ENCODE measurements around the gene SHB. TPM values are rescaled to one million over a fixed set of nuclear protein-coding genes. Genes with fewer than 3 reads are reported as not detected.

Gene SHB
- polyA plus RNA-seq, 4 donors, result 8.9 to 22.2 (median 14.0) TPM

GRCh38 chr9:38062498-38063362 lies 6.3 kb downstream of the SHB start:
- WGBS, 3 donors, result 68 to 74% (median 71%) methylated on average over 12 of the region's 12 CpGs
- DNase-seq (peak; percentile 54 to 61), FAIRE-seq (no peak)
- Histone ChIP-seq H3K9me3 (ENCODE audit: control insufficient read depth in 2 of 2, insufficient read depth in 1 of 2, low read depth in 1 of 2, low read length in 1 of 2) (peaks cover 0 to 5% of the 10 kb centered on the region in 2 donors), H3K4me1 (ENCODE audit: control insufficient read depth in 3 of 3, insufficient read depth in 2 of 3, low read depth in 1 of 3, low read length in 2 of 3) (peaks cover 7 to 52% (median 13%) of the 10 kb centered on the region in 3 donors), H3K27ac (ENCODE audit: low read depth in 1 of 3, low read length in 2 of 3) (peak overlapping the region; percentile 17 to 67 (median 24)), H3K4me3 (ENCODE audit: low read depth in 1 of 3, low read length in 3 of 3) (no peak overlapping the region), H3K36me3 (ENCODE audit: control insufficient read depth in 3 of 3, insufficient read depth in 2 of 3, low read depth in 1 of 3, low read length in 3 of 3) (peaks cover 0 to 56% (median 0%) of the 10 kb centered on the region in 3 donors), H3K27me3 (ENCODE audit: control insufficient read depth in 3 of 3, insufficient read depth in 3 of 3, low read length in 3 of 3) (no peaks in the 10 kb centered on the region)

- no peaks in the 10 kb centered on the region for H3K27me3 ChIP-seq (ENCODE audit: control insufficient read depth in 3 of 3, insufficient read depth in 3 of 3, low read length in 3 of 3)
- 87 to 95% (median 91%) methylated on average over 3 of the region's 3 CpGs for WGBS, 3 donors
- no peak overlapping the region for H3K4me3 ChIP-seq (ENCODE audit: low read depth in 1 of 3, low read length in 3 of 3)
- peaks cover 0 to 60% (median 0%) of the 10 kb centered on the region in 3 donors for H3K36me3 ChIP-seq (ENCODE audit: control insufficient read depth in 3 of 3, insufficient read depth in 2 of 3, low read depth in 1 of 3, low read length in 3 of 3)
- peak overlapping the region in 1 of 3 donors; percentile 57 for H3K27ac ChIP-seq (ENCODE audit: low read depth in 1 of 3, low read length in 2 of 3)
- H3K4me1 ChIP-seq (ENCODE audit: control insufficient read depth in 3 of 3, insufficient read depth in 2 of 3, low read depth in 1 of 3, low read length in 2 of 3), result peaks cover 7 to 52% (median 13%) of the 10 kb centered on the region in 3 donors
- peaks cover 0 to 5% of the 10 kb centered on the region in 2 donors for H3K9me3 ChIP-seq (ENCODE audit: control insufficient read depth in 2 of 2, insufficient read depth in 1 of 2, low read depth in 1 of 2, low read length in 1 of 2)
- FAIRE-seq (no peak), DNase-seq (no peak)
Observed at GRCh38 chr9:38062106-38062497, 6.9 kb downstream of the SHB start.

GRCh38 chr9:38061326-38061977 lies 7.6 kb downstream of the SHB start:
- WGBS, 3 donors, result 67 to 82% (median 73%) methylated on average over 6 of the region's 6 CpGs
- FAIRE-seq, result no peak
- Histone ChIP-seq H3K9me3 (ENCODE audit: control insufficient read depth in 2 of 2, insufficient read depth in 1 of 2, low read depth in 1 of 2, low read length in 1 of 2) (peaks cover 0 to 5% of the 10 kb centered on the region in 2 donors), H3K4me3 (ENCODE audit: low read depth in 1 of 3, low read length in 3 of 3) (no peak overlapping the region), H3K36me3 (ENCODE audit: control insufficient read depth in 3 of 3, insufficient read depth in 2 of 3, low read depth in 1 of 3, low read length in 3 of 3) (peaks cover 0 to 59% (median 0%) of the 10 kb centered on the region in 3 donors), H3K27me3 (ENCODE audit: control insufficient read depth in 3 of 3, insufficient read depth in 3 of 3, low read length in 3 of 3) (no peaks in the 10 kb centered on the region), H3K4me1 (ENCODE audit: control insufficient read depth in 3 of 3, insufficient read depth in 2 of 3, low read depth in 1 of 3, low read length in 2 of 3) (peaks cover 7 to 51% (median 13%) of the 10 kb centered on the region in 3 donors), H3K27ac (ENCODE audit: low read depth in 1 of 3, low read length in 2 of 3) (peak overlapping the region in 1 of 3 donors; percentile 57)
- DNase-seq, result peak in 1 of 2 donors; percentile 35

GRCh38 chr9:38060681-38061080 lies 8.3 kb downstream of the SHB start:
- DNase-seq, result no peak
- H3K4me1 ChIP-seq (ENCODE audit: control insufficient read depth in 3 of 3, insufficient read depth in 2 of 3, low read depth in 1 of 3, low read length in 2 of 3), result peaks cover 0 to 44% (median 13%) of the 10 kb centered on the region in 3 donors
- peaks cover 0 to 5% of the 10 kb centered on the region in 2 donors for H3K9me3 ChIP-seq (ENCODE audit: control insufficient read depth in 2 of 2, insufficient read depth in 1 of 2, low read depth in 1 of 2, low read length in 1 of 2)
- no peaks in the 10 kb centered on the region for H3K27me3 ChIP-seq (ENCODE audit: control insufficient read depth in 3 of 3, insufficient read depth in 3 of 3, low read length in 3 of 3)
- no peak for FAIRE-seq
- no peak overlapping the region for H3K27ac ChIP-seq (ENCODE audit: low read depth in 1 of 3, low read length in 2 of 3)
- peaks cover 0 to 55% (median 0%) of the 10 kb centered on the region in 3 donors for H3K36me3 ChIP-seq (ENCODE audit: control insufficient read depth in 3 of 3, insufficient read depth in 2 of 3, low read depth in 1 of 3, low read length in 3 of 3)
- 82 to 85% (median 82%) methylated on average over 3 of the region's 3 CpGs for WGBS, 3 donors
- no peak overlapping the region for H3K4me3 ChIP-seq (ENCODE audit: low read depth in 1 of 3, low read length in 3 of 3)

GRCh38 chr9:38059233-38059936 lies 9.6 kb downstream of the SHB start:
- Histone ChIP-seq H3K27me3 (ENCODE audit: control insufficient read depth in 3 of 3, insufficient read depth in 3 of 3, low read length in 3 of 3) (no peaks in the 10 kb centered on the region), H3K4me1 (ENCODE audit: control insufficient read depth in 3 of 3, insufficient read depth in 2 of 3, low read depth in 1 of 3, low read length in 2 of 3) (peaks cover 0 to 32% (median 11%) of the 10 kb centered on the region in 3 donors), H3K4me3 (ENCODE audit: low read depth in 1 of 3, low read length in 3 of 3) (no peak overlapping the region), H3K36me3 (ENCODE audit: control insufficient read depth in 3 of 3, insufficient read depth in 2 of 3, low read depth in 1 of 3, low read length in 3 of 3) (peaks cover 0 to 50% (median 0%) of the 10 kb centered on the region in 3 donors), H3K27ac (ENCODE audit: low read depth in 1 of 3, low read length in 2 of 3) (peak overlapping the region in 1 of 3 donors; percentile 73), H3K9me3 (ENCODE audit: control insufficient read depth in 2 of 2, insufficient read depth in 1 of 2, low read depth in 1 of 2, low read length in 1 of 2) (peaks cover 0 to 5% of the 10 kb centered on the region in 2 donors)
- DNase-seq, result no peak
- FAIRE-seq, result no peak
- 85 to 92% (median 91%) methylated on average over 14 of the region's 14 CpGs for WGBS, 3 donors

- FAIRE-seq, result no peak
- Histone ChIP-seq H3K4me1 (ENCODE audit: control insufficient read depth in 3 of 3, insufficient read depth in 2 of 3, low read depth in 1 of 3, low read length in 2 of 3) (peaks cover 0 to 24% (median 11%) of the 10 kb centered on the region in 3 donors), H3K4me3 (ENCODE audit: low read depth in 1 of 3, low read length in 3 of 3) (no peak overlapping the region), H3K36me3 (ENCODE audit: control insufficient read depth in 3 of 3, insufficient read depth in 2 of 3, low read depth in 1 of 3, low read length in 3 of 3) (peaks cover 0 to 51% (median 0%) of the 10 kb centered on the region in 3 donors), H3K27ac (ENCODE audit: low read depth in 1 of 3, low read length in 2 of 3) (peak overlapping the region in 1 of 3 donors; percentile 49), H3K9me3 (ENCODE audit: control insufficient read depth in 2 of 2, insufficient read depth in 1 of 2, low read depth in 1 of 2, low read length in 1 of 2) (peaks cover 0 to 5% of the 10 kb centered on the region in 2 donors), H3K27me3 (ENCODE audit: control insufficient read depth in 3 of 3, insufficient read depth in 3 of 3, low read length in 3 of 3) (no peaks in the 10 kb centered on the region)
- 78 to 86% (median 80%) methylated on average over 13 of the region's 13 CpGs for WGBS, 3 donors
- no peak for DNase-seq
Observed at GRCh38 chr9:38058452-38059232, 10.4 kb downstream of the SHB start.

GRCh38 chr9:38057416-38058195 lies 11.4 kb downstream of the SHB start:
- H3K4me3 ChIP-seq (ENCODE audit: low read depth in 1 of 3, low read length in 3 of 3), result no peak overlapping the region
- no peaks in the 10 kb centered on the region for H3K27me3 ChIP-seq (ENCODE audit: control insufficient read depth in 3 of 3, insufficient read depth in 3 of 3, low read length in 3 of 3)
- FAIRE-seq, result no peak
- H3K4me1 ChIP-seq (ENCODE audit: control insufficient read depth in 3 of 3, insufficient read depth in 2 of 3, low read depth in 1 of 3, low read length in 2 of 3), result peaks cover 0 to 14% (median 8%) of the 10 kb centered on the region in 3 donors
- peaks cover 0 to 47% (median 0%) of the 10 kb centered on the region in 3 donors for H3K36me3 ChIP-seq (ENCODE audit: control insufficient read depth in 3 of 3, insufficient read depth in 2 of 3, low read depth in 1 of 3, low read length in 3 of 3)
- WGBS, 3 donors, result 69 to 87% (median 75%) methylated on average over 7 of the region's 7 CpGs
- no peak overlapping the region for H3K27ac ChIP-seq (ENCODE audit: low read depth in 1 of 3, low read length in 2 of 3)
- peaks cover 0 to 1% of the 10 kb centered on the region in 2 donors for H3K9me3 ChIP-seq (ENCODE audit: control insufficient read depth in 2 of 2, insufficient read depth in 1 of 2, low read depth in 1 of 2, low read length in 1 of 2)
- DNase-seq, result no peak
